GM12892 (cell line): ENCODE measurements around the gene RBM28.

Experiments used
- POLR2A ChIP-seq: IDR thresholded peaks from 2 replicates; pipeline ENCODE4 v1.6.1; 2011; ENCODE audit warnings: low read depth, low read length, control low read depth
- POLR2AphosphoS5 ChIP-seq: IDR thresholded peaks from 2 replicates; pipeline ENCODE4 v1.6.1; 2011; ENCODE audit warnings: low read depth, low read length, control low read depth
- TAF1 ChIP-seq: IDR thresholded peaks from 2 replicates; pipeline ENCODE4 v1.6.1; 2011; ENCODE audit warnings: low read depth, mild to moderate bottlenecking, control low read depth, low read length, borderline replicate concordance

DNA sequence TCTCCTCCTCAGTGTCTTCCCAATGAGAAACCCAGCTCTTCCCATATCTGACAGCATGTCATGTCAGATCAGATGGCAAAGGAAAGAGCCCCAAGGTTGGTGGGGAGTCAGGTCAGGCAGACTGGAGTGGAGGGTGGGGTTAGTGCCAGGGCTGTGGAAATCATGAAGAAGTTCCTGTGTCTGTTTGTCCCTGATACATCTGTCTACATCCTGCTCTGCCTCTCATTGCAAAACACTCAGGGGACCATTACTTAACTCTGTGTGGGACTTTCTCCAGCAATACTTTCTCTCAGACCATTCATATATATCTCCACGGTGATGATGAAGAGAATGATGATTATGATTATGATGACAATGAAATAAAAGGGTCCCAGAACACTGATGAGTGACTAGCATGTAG, 14.5 kb upstream of the RBM28 start:
- no peak for TF ChIP-seq POLR2A
- no peak for TF ChIP-seq POLR2AphosphoS5
- TF ChIP-seq TAF1 = no peak
